Fibroblast of lung (primary cell): ENCODE measurements around the gene EMC8.

ENCODE experiments used
- EZH2 ChIP-seq: IDR thresholded peaks from 2 replicates; pipeline ENCODE4 v1.5.1; 2012; ENCODE audit warnings: low read length, control low read depth, mild to moderate bottlenecking; ENCODE audit errors: missing control alignments
- TF ChIP-seq, protein P1 (sequence below), 2 donors: IDR thresholded peaks in 1 of 2; conservative IDR thresholded peaks in 1 of 2; 1 replicate in 1 of 2; 2 replicates in 1 of 2; pipeline ENCODE4 v1.5.1; 2011 to 2012; ENCODE audit warnings: low read length in 2 of 2, control low read depth in 1 of 2, inconsistent platforms in 1 of 2, low read depth in 1 of 2, mild to moderate bottlenecking in 1 of 2

GRCh38 chr16:85728879-85729278 is 70.5 kb downstream of the EMC8 start:
- TF ChIP-seq, protein P1, sequence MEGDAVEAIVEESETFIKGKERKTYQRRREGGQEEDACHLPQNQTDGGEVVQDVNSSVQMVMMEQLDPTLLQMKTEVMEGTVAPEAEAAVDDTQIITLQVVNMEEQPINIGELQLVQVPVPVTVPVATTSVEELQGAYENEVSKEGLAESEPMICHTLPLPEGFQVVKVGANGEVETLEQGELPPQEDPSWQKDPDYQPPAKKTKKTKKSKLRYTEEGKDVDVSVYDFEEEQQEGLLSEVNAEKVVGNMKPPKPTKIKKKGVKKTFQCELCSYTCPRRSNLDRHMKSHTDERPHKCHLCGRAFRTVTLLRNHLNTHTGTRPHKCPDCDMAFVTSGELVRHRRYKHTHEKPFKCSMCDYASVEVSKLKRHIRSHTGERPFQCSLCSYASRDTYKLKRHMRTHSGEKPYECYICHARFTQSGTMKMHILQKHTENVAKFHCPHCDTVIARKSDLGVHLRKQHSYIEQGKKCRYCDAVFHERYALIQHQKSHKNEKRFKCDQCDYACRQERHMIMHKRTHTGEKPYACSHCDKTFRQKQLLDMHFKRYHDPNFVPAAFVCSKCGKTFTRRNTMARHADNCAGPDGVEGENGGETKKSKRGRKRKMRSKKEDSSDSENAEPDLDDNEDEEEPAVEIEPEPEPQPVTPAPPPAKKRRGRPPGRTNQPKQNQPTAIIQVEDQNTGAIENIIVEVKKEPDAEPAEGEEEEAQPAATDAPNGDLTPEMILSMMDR (conservative IDR thresholded peaks at IDR 0.05 in 1 of 2, IDR thresholded peaks at IDR 0.05 in 1 of 2; ENCODE audit: low read depth in 1 of 2, low read length in 2 of 2) = peak in 1 of 2 donors; percentile 23
- no peak for TF ChIP-seq EZH2
